Activated CD4-positive, alpha-beta T cell treated with anti-CD3 and anti-CD28 coated beads, Interleukin-10, Interleukin-2, amounts not matched to agents 100 ng/mL and 50 ng/mL, durations not matched to agents 16 hours and 8 hours (primary cell): Measurements from ENCODE around the gene IPO4.

ENCODE experiments used
- DNase-seq: peaks from one replicate; pipeline ENCODE4 v3.0.0-alpha.2; 2020

IPO4 gene

DNA sequence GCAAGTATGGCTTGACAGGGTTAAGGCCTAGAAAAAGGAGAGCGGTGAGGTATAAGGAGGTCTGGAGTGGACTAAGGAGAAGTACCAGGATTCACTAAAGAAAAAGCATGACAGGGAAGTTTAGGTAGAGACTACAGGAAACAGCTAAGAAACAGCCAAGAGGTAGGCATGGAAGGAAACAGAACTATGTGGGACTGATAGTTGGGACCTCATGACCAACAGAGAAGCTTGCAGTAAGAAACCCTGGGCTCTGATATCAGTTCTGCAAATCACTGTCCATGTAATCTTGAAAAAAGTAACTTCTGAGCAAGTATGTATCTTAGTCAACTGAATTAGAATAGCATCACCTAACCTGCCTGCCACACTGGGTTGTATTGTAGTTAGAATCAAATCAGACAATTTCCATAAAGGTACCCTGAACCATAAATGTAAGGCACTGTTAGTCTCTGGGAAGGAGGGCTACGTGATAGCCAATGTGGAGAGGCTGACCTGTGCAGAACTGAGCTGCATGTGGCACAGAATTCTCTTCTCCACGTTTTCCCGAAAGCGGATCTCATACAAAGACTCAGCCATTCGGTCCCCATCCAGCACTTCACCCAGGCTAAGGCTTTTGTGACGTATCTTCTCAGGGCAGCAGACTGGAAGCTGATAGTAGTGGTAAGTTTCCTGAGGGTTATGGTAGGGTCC, 5.7 kb upstream of the IPO4 start:
- DNase-seq, result no peak

DNA sequence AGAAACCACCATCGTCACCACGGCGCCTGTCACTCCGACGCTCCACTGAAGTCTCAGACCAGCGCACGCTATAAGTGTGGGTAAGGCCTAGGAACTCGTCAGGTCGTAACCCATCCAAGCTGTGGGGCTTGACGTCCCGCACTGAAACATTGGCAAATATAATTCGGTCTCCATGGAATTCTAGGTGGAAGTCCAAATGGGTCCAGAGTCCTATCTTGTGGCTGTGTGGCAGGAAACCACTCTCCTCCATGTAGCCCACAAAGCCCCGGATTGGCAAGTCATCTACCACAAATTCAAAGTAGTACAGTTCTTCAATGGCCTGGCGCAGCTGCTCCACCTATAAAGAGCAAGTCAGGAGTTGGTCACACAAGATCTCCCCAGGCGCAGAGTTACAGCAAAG, 4.3 kb upstream of the IPO4 start:
- DNase-seq, result no peak

- DNase-seq, result no peak
Observed at GRCh38 chr14:24190416-24190815, 1.8 kb upstream of the IPO4 start.

DNA sequence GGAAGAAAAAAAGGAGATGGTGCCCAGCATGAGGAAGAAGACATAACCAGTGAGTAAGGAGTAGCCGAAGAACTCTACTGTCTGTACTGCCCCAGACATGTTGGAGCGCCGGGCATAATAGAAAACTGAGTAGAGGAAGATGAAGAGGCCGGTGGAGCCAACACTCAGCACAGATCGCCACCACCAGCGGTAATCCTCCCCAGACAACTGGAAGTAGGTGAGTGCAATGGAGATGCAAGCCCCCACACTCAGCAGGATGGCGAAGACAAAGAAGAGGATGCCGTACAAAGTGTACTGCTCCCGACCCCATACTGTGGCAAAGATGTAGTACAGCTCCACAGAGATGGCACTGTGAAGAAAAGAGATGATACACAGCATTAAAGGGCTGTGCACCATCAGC, 844 bp upstream of the IPO4 start:
- no peak for DNase-seq

- DNase-seq, result no peak
Observed at GRCh38 chr14:24189059-24189375, 401 bp upstream of the IPO4 start.

DNA sequence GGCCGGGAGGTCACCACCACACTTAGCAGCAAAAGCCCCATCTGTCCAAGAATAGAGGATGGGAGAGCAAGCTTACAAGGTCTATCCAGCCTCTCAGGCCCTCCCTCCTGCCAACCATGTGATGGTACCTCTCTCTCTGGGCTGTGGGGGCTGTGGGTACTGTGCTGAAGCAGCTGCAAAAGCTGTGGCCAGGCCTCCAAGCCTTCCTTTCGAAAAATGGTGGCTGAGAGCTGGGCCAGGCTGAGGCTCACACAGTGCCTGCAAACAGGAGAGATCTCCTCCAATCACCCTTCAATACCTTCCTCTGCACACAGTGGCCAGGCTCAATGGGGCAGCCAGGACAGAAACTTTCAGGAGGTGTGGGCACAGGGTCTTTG, 1.1 kb downstream of the IPO4 start:
- no peak for DNase-seq

- DNase-seq, result no peak
Observed at GRCh38 chr14:24186831-24187538, 1.6 kb downstream of the IPO4 start.

- no peak for DNase-seq
Observed at GRCh38 chr14:24185741-24186140, 2.9 kb downstream of the IPO4 start.

DNA sequence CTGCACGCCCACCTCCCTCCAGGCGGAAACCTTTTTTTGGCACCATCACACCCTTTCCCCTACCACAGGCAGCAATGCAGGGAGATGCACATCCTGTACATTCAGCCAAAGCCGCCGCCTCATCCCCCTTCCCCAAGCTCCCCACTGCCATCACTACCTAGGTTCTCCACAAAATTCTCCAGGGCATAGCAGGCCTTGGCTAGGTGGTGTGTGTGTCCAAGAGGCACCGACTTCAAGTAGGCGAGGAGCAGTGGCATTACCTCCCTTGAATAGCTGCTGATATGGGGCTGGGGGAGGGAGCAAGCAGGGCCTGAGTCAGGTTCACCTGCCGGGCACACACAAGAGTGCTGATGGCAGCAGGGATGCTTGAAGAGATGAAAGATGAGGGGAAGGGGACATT, 3.6 kb downstream of the IPO4 start:
- no peak for DNase-seq

GRCh38 chr14:24184104-24184970, 4.3 kb downstream of the IPO4 start:
- no peak for DNase-seq

DNA sequence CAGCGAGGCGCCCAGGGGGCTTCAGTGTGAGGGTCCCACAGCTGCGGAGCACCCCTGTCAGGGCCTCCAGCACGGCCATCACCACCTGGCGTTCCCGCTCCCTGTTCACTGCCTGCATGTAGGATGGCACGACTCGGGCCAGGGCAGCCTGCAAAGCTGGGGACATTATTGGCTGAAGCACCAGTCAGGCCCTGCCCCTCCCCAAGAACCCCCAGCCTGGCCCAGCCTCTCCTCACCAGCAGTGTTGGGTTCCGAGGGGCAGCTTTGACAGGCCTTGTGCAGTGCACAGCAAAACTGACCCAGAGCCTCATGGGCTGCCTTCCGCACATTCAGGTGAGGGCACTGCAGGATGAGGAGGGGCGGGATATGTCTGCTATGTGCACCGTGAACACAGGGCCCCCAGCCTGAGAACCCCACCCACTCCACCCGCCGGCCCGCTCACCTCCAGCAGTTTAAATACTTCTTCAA, 5.6 kb downstream of the IPO4 start:
- no peak for DNase-seq

DNA sequence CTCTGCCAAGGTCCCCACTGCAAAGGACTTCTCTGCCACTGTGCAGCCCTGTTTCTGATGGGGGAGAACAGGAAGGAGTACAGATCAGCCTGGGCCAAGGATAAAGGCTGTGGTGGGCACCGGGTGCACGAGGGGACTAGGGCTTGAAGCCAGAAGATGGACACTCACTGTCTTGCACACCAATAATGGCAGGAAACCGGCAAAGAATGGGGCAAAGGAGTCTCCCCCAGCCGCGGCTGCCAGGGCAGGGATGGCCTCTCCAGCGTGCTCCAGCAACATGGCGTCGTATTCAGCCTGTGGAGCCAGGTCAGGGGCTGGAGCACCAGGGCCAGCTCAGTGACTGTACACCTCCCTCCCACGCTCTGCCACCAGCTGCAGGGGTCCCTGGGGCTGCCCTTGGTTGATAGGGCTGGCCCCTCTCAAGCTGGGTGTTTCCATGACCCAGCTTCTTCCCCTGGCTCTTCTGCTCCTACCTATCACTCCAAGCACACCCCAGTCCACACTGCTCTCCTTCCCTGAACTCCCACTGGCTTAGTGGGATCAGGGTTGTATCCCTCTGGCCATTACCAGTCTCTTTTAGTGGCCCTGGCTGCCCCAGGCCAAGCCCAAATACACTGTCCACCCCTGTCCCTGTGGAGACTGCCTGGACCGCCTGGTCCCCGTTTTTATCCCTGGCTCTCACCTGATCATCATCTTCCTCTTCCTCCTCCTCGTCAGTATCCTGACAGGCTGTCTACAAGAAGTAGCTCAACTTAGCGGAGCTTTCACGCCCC, 6.3 kb downstream of the IPO4 start:
- DNase-seq, result no peak

DNA sequence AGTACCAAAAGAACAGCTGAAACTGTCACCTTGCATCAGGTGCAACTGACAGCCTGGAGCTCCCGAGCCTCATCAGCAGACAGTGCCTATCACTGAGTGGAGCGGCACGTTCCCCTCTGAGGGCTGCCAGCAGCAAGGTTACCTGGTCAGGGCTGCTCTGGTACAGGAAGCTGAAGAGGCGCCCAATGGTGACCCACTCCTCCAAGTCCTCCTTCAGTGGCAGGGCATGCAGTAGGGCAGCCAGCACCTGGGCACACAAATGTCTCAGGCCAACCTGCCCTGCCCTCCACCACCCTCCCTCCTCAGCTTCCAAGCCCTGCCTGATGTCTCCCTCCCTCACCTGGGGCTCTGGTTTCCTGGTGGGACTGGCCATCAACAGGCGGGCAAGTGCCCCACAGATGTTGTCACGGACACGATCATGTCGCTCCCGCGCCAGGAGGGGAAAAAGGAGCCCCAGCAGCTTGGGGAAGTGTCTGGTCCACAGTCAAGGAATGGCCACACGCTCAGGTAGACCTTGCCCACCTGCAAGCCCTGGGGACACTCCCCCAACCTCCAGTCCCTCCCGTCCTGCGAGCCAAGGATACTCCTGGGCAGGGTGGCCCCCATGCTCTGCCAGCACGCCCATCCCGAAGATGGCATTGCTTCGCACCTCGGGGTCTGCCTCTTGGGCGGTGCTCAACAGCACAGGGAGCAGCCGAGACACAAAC, 7.1 kb downstream of the IPO4 start:
- no peak for DNase-seq

- DNase-seq, result no peak
Observed at GRCh38 chr14:24179961-24180796, 8.4 kb downstream of the IPO4 start.

DNA sequence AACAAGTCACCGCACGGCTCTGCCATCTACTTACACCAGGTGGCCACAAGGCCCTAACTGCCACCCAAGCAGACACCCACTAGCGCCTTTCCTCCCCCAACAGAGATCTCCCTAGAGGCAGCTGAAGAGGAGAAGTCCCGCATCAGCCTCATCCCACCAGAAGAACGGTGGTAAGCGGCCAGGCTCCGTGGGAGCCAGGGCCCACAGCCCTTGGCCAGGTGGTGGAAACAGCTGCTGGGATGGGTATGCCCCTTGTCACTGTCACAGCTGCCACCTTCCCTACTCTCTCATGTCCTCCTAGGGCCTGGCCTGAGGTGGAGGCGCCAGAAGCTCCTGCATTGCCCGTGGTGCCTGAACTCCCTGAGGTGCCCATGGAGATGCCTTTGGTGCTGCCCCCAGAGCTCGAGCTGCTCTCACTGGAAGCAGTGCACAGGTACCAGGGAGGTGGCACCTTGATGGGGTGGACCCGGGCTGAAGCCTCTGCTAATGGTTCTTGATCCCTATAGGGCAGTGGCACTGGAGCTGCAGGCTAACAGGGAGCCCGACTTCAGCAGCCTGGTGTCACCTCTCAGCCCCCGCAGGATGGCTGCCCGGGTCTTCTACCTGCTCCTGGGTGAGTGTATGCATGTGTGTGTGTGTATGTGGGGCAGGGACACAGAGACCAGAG, 9.2 kb downstream of the IPO4 start:
- DNase-seq, result no peak

DNA sequence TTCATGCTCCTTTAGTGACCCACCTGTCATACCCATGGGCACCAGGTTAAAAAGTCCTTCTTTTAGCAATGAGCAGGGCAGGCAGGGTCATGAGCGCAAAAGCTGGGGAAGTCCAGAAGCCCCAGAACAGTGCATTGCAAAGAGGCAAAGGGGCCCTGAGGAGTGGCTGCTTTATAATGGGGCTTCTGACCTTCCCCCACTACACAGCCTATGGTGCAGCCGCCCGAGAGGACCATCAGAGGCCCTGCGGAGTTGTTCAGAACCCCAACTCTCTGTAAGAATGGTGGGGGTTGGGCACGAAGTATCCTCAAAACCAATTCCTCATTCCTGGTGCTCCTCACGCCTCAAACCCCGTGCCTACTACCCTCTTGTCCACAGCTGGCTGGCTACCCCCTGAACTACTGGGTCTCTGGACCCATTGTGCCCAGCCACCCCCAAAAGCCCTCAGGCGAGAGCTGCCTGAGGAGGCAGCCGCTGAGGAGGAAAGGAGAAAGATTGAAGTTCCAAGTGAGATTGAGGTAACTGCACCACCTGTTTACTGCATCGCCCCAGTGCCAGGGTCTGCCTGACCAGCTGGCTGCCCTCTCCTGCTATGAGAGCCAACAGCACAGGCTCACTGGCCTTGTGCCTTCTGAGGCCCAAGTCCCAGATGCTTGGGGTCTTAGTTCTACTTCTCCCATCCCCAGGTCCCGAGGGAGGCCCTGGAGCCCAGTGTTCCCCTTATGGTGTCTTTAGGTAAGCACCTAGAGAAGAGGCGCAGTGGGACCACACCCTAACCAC, 10.0 kb downstream of the IPO4 start:
- DNase-seq, result no peak

GRCh38 chr14:24177891-24178290, 10.7 kb downstream of the IPO4 start:
- no peak for DNase-seq

DNA sequence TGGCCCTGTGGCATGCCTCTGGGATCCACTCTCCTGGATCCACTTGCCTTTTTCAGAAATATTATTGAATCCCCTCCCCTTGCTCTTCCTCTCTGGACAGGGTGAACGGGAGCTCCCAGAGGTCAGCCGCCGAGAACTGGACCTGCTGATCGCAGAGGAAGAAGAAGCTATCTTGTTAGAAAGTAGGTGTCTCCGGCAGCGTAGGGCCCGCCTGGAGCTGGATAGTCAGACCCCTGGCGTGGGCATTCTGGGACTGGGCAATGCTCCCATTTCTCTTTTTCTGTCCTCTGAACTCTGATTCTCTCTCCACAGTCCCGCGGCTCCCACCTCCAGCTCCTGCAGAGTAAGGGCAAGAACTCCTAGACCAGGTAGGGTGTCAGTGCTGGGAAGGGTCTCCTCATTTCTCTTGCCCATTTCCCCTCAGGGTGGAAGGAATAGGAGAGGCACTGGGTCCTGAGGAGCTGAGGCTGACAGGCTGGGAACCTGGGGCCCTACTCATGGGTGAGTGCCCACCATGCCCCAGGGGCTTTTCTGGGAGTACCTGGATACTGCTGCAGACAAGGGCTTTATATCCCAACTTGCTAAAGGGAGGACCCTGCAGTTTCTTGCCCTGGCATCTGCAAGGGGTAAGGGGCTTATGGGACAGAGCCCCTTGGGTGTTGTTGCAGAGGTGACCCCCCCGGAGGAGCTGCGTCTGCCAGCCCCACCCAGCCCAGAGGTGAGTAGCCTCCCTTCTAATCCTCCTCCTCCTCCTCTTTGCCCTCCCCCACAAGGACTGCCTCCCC, 11.4 kb downstream of the IPO4 start:
- no peak for DNase-seq

DNA sequence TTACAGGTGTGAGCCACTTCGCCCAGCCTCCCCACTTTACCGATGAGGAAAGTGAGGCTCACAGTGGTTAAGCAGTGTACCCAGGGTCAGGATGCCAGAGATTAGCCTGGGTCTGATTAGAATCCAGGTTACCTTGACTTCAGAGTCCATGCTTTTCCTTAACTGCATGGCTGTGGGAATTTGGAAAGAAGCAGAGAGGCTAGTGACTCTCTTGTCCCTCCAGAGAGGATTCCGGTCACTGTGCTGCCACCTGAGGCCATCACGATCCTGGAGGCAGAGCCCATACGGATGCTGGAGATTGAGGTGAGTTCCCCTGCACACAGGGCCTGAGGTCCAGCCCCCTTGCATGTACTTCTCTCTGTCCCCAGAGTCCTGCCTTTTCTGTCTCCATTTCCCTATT, 12.0 kb downstream of the IPO4 start:
- DNase-seq, result no peak
